DOHH2 (cell line): ENCODE results near the gene KIF26A.
A peak's percentile ranks its signal among the peaks of the same experiment; 100 is the strongest.

Source experiments
- H3F3A ChIP-seq: fragments of 200-600 bp; sonication (generic), shearing (Covaris generic); 2 replicates; pipeline ENCODE4 v1.6.0; 2016; ENCODE audit warnings: antibody characterized with exemption, mild to moderate bottlenecking; ENCODE audit not compliant: control insufficient read depth, insufficient read depth
- H3K27ac ChIP-seq: fragments of 200-600 bp; sonication (generic); 2 replicates; pipeline ENCODE4 v1.5.1; 2014; ENCODE audit warnings: low read depth, mild to moderate bottlenecking, low read length, moderate library complexity
- H3K27me3 ChIP-seq: fragments of 200-600 bp; sonication (generic); 2 replicates; pipeline ENCODE4 v1.6.1; 2014; ENCODE audit warnings: mild to moderate bottlenecking, low read length, mixed read lengths; ENCODE audit not compliant: control insufficient read depth
- H3K36me3 ChIP-seq: fragments of 200-600 bp; sonication (generic); 2 replicates; pipeline ENCODE4 v1.6.1; 2014; ENCODE audit warnings: mild to moderate bottlenecking, low read length, moderate library complexity, mixed read lengths; ENCODE audit not compliant: control insufficient read depth
- H3K4me1 ChIP-seq: fragments of 200-600 bp; sonication (generic); 2 replicates; pipeline ENCODE4 v1.6.1; 2014; ENCODE audit warnings: mild to moderate bottlenecking, low read length, mixed read lengths; ENCODE audit not compliant: control insufficient read depth
- H3K4me2 ChIP-seq: fragments of 200-600 bp; sonication (generic); 2 replicates; pipeline ENCODE4 v1.6.0; 2014; ENCODE audit warnings: mild to moderate bottlenecking, low read length, moderate library complexity
- H3K4me3 ChIP-seq: fragments of 200-600 bp; sonication (generic); 2 replicates; pipeline ENCODE4 v1.5.1; 2014; ENCODE audit warnings: mild to moderate bottlenecking, low read length, mixed read lengths
- H3K79me2 ChIP-seq: fragments of 200-600 bp; sonication (generic); 2 replicates; pipeline ENCODE4 v1.6.1; 2014; ENCODE audit warnings: mild to moderate bottlenecking, low read length, mixed read lengths; ENCODE audit not compliant: control insufficient read depth
- H3K9me2 ChIP-seq: fragments of 200-600 bp; sonication (generic); replicated peaks from 2 replicates; pipeline ENCODE4 v1.6.1; 2014; ENCODE audit warnings: mild to moderate bottlenecking, low read length, mixed read lengths; ENCODE audit not compliant: control insufficient read depth
- H3K9me3 ChIP-seq: fragments of 200-600 bp; sonication (generic); 2 replicates; pipeline ENCODE4 v1.6.1; 2014; ENCODE audit warnings: antibody characterized with exemption, low read length, mixed read lengths; ENCODE audit not compliant: control insufficient read depth, insufficient read depth
- H4K20me1 ChIP-seq: fragments of 200-600 bp; sonication (generic); 2 replicates; pipeline ENCODE4 v1.6.0; 2014; ENCODE audit warnings: low read depth, mild to moderate bottlenecking, antibody characterized with exemption, low read length, moderate library complexity; ENCODE audit not compliant: control insufficient read depth, insufficient read depth
- CTCF ChIP-seq: fragments of 200-600 bp; sonication (generic); IDR thresholded peaks from one replicate; pipeline ENCODE4 v1.5.1; 2014; ENCODE audit warnings: antibody characterized with exemption, mild to moderate bottlenecking, low read depth, low read length; ENCODE audit not compliant: poor library complexity, severe bottlenecking
- EZH2phosphoT487 ChIP-seq: fragments of 200-600 bp; sonication (generic); IDR thresholded peaks from 2 replicates; pipeline ENCODE4 v1.6.1; 2017; ENCODE audit warnings: borderline replicate concordance, mild to moderate bottlenecking, antibody characterized with exemption, low read length, moderate library complexity, mixed read lengths

The KIF26A gene

GRCh38 chr14:104134061-104134965 lies 4.1 kb upstream of the KIF26A start:
- Histone ChIP-seq H3K27ac (no peak overlapping the region), H3K27me3 (no peaks in the 10 kb centered on the region), H3K4me1 (no peaks in the 10 kb centered on the region)

GRCh38 chr14:104135121-104135903 lies 3.1 kb upstream of the KIF26A start:
- Histone ChIP-seq H3K79me2 (no peaks in the 10 kb centered on the region), H4K20me1 (no peaks in the 10 kb centered on the region), H3K27ac (no peak overlapping the region), H3K9me2 (no peaks in the 10 kb centered on the region), H3K4me1 (no peaks in the 10 kb centered on the region), H3K27me3 (no peaks in the 10 kb centered on the region), H3F3A (no peaks in the 10 kb centered on the region), H3K4me2 (no peak overlapping the region), H3K9me3 (peaks cover 4% of the 10 kb centered on the region; the same call in 1 of the 2 replicates), H3K36me3 (no peaks in the 10 kb centered on the region), H3K4me3 (no peak overlapping the region)
- TF ChIP-seq CTCF (peak; percentile 9), EZH2phosphoT487 (no peak)

More at GRCh38 chr14:104134061-104134965, 4.1 kb upstream of the KIF26A start:
- Histone ChIP-seq H3K9me3 (peaks cover 10% of the 10 kb centered on the region; the same call in 1 of the 2 replicates), H3K79me2 (no peaks in the 10 kb centered on the region), H3K36me3 (no peaks in the 10 kb centered on the region), H3F3A (no peaks in the 10 kb centered on the region), H3K9me2 (no peaks in the 10 kb centered on the region), H3K4me2 (no peak overlapping the region), H3K4me3 (no peak overlapping the region), H4K20me1 (no peaks in the 10 kb centered on the region)
- TF ChIP-seq CTCF (no peak), EZH2phosphoT487 (no peak)

GRCh38 chr14:104135904-104136471 lies 2.4 kb upstream of the KIF26A start:
- H3K4me1 ChIP-seq = no peaks in the 10 kb centered on the region
- H4K20me1 ChIP-seq = no peaks in the 10 kb centered on the region
- no peaks in the 10 kb centered on the region for H3K27me3 ChIP-seq
- no peaks in the 10 kb centered on the region; the same call in 1 of the 2 replicates for H3K9me3 ChIP-seq
- no peak overlapping the region for H3K4me2 ChIP-seq
- H3K79me2 ChIP-seq = no peaks in the 10 kb centered on the region
- no peak for TF ChIP-seq EZH2phosphoT487
- H3K9me2 ChIP-seq = no peaks in the 10 kb centered on the region
- H3F3A ChIP-seq = no peaks in the 10 kb centered on the region
- no peak overlapping the region for H3K27ac ChIP-seq
- no peak overlapping the region for H3K4me3 ChIP-seq
- no peaks in the 10 kb centered on the region for H3K36me3 ChIP-seq
